CD8-positive, alpha-beta memory T cell (primary cell): ENCODE data around the gene SUSD6. TPM values are rescaled to one million over a fixed set of nuclear protein-coding genes. Genes with fewer than 3 reads are reported as not detected.

Experiments
- CTCF ChIA-PET: fragments of 350-600 bp; sonication (Branson Sonifier 250); formaldehyde crosslinking; loops from one replicate; lab custom pipeline; 2021; ENCODE audit warnings: antibody characterized with exemption; lab: Charles Lee
- POLR2A ChIA-PET: fragments of 350-600 bp; sonication (Branson Sonifier 250); formaldehyde crosslinking; loops from one replicate; lab custom pipeline; 2021; ENCODE audit warnings: antibody characterized with exemption; lab: Charles Lee
- DNase-seq, 5 donors: peaks; one replicate each; pipeline versions ENCODE4 v3.0.0 to v3.0.0-alpha.2; 2020 to 2022; ENCODE audit warnings: mixed read lengths in 1 of 5
- H3K27ac ChIP-seq: one replicate; pipeline ENCODE4 v1.7.0; 2013; ENCODE audit warnings: low read depth, mild to moderate bottlenecking, low read length, moderate library complexity
- H3K27me3 ChIP-seq: 2 replicates; pipeline ENCODE4 v1.7.0; 2013; ENCODE audit warnings: low read length, mild to moderate bottlenecking; ENCODE audit not compliant: insufficient read depth, poor library complexity, severe bottlenecking
- H3K36me3 ChIP-seq: 2 replicates; pipeline ENCODE4 v1.7.0; 2013; ENCODE audit warnings: mild to moderate bottlenecking, low read length, moderate library complexity; ENCODE audit not compliant: insufficient read depth
- H3K4me1 ChIP-seq: 2 replicates; pipeline ENCODE4 v1.7.0; 2013; ENCODE audit warnings: mild to moderate bottlenecking, low read length, moderate library complexity; ENCODE audit not compliant: insufficient read depth
- H3K4me3 ChIP-seq: 2 replicates; pipeline ENCODE4 v1.7.0; 2013; ENCODE audit warnings: mild to moderate bottlenecking, low read length
- H3K9me3 ChIP-seq: 2 replicates; pipeline ENCODE4 v1.7.0; 2013; ENCODE audit warnings: mild to moderate bottlenecking, low read length
- H3K27ac Mint-ChIP-seq, 8 donors: one replicate each; pipeline ENCODE4 v1.8.0; 2020 to 2021; ENCODE audit warnings: mixed read lengths in 8 of 8, mild to moderate bottlenecking in 6 of 8, inconsistent platforms in 3 of 8, moderate library complexity in 3 of 8
- H3K27me3 Mint-ChIP-seq, 2 donors: one replicate each; pipeline ENCODE4 v1.8.0; 2020 to 2021; ENCODE audit warnings: mixed read lengths in 2 of 2, mild to moderate bottlenecking in 1 of 2, moderate library complexity in 1 of 2
- H3K36me3 Mint-ChIP-seq, 3 donors: one replicate each; pipeline ENCODE4 v1.8.0; 2020 to 2021; ENCODE audit warnings: mixed read lengths in 3 of 3, inconsistent platforms in 1 of 3, mild to moderate bottlenecking in 1 of 3
- H3K4me1 Mint-ChIP-seq, 3 donors: one replicate each; pipeline ENCODE4 v1.8.0; 2020 to 2021; ENCODE audit warnings: mixed read lengths in 3 of 3, inconsistent platforms in 1 of 3, mild to moderate bottlenecking in 1 of 3
- H3K4me3 Mint-ChIP-seq, 7 donors: one replicate each; pipeline ENCODE4 v1.8.0; 2020 to 2021; ENCODE audit warnings: mixed read lengths in 7 of 7, mild to moderate bottlenecking in 6 of 7, moderate library complexity in 4 of 7, inconsistent platforms in 2 of 7
- H3K9me3 Mint-ChIP-seq, 5 donors: one replicate each; pipeline ENCODE4 v1.8.0; 2020 to 2022; ENCODE audit warnings: mixed read lengths in 5 of 5, mild to moderate bottlenecking in 3 of 5, moderate library complexity in 2 of 5, inconsistent platforms in 1 of 5
- polyA plus RNA-seq: library from polyadenylated mRNA; unstranded; fragments of 300-500 nt; fragmentation: Illumina TruSeq; gene quantifications from one replicate; pipeline ENCODE4 v1.2.3, GENCODE V29; 2021
- total RNA-seq, 2 experiments: library from RNA; stranded (reverse); gene quantifications; one replicate each; pipeline ENCODE4 v1.2.3, GENCODE V29; 2021

The SUSD6 gene
- total and polyA plus RNA-seq, 3 experiments from 2014 or later: 9.3 to 53.9 (median 51.4) TPM

GRCh38 chr14:69699748-69700303, 88.4 kb downstream of the SUSD6 start:
- Histone ChIP-seq H3K4me1 (peaks cover 42% of the 10 kb centered on the region), H3K27ac (no peak overlapping the region), H3K4me3 (no peak overlapping the region), H3K36me3 (peaks cover 9% of the 10 kb centered on the region), H3K9me3 (no peaks in the 10 kb centered on the region), H3K27me3 (no peaks in the 10 kb centered on the region)
- Mint-ChIP-seq H3K4me3 (no peak overlapping the region), H3K9me3 (no peaks in the 10 kb centered on the region), H3K27me3 (no peaks in the 10 kb centered on the region), H3K4me1 (peaks cover 71 to 90% (median 85%) of the 10 kb centered on the region in 3 donors), H3K36me3 (peaks cover 6 to 26% (median 6%) of the 10 kb centered on the region in 3 donors), H3K27ac (peak overlapping the region in 4 of 8 donors; percentile 14 to 77 (median 25))
- DNase-seq: no peak
- CTCF ChIA-PET: no interaction called here
- POLR2A ChIA-PET: no interaction called here

GRCh38 chr14:69700575-69700974, 89.2 kb downstream of the SUSD6 start:
- Mint-ChIP-seq H3K4me3 (no peak overlapping the region), H3K36me3 (peaks cover 6 to 32% (median 6%) of the 10 kb centered on the region in 3 donors), H3K4me1 (peaks cover 63 to 85% (median 77%) of the 10 kb centered on the region in 3 donors), H3K27me3 (no peaks in the 10 kb centered on the region), H3K27ac (peak overlapping the region in 4 of 8 donors; percentile 10 to 77 (median 51)), H3K9me3 (no peaks in the 10 kb centered on the region)
- ChIA-PET POLR2A (no interaction called here), CTCF (no interaction called here)
- no peak overlapping the region for H3K4me3 ChIP-seq
- peaks cover 35% of the 10 kb centered on the region for H3K4me1 ChIP-seq
- H3K27ac ChIP-seq: no peak overlapping the region
- H3K9me3 ChIP-seq: no peaks in the 10 kb centered on the region
- peaks cover 9% of the 10 kb centered on the region for H3K36me3 ChIP-seq
- DNase-seq: no peak
- H3K27me3 ChIP-seq: no peaks in the 10 kb centered on the region

- Mint-ChIP-seq H3K4me1 (peaks cover 57 to 83% (median 70%) of the 10 kb centered on the region in 3 donors), H3K9me3 (no peaks in the 10 kb centered on the region), H3K36me3 (peaks cover 6 to 39% (median 6%) of the 10 kb centered on the region in 3 donors), H3K4me3 (peak overlapping the region in 1 of 7 donors; percentile 76), H3K27ac (peak overlapping the region in 4 of 8 donors; percentile 21 to 55 (median 52)), H3K27me3 (no peaks in the 10 kb centered on the region)
- Histone ChIP-seq H3K27me3 (no peaks in the 10 kb centered on the region), H3K4me1 (peaks cover 28% of the 10 kb centered on the region), H3K36me3 (peaks cover 9% of the 10 kb centered on the region), H3K9me3 (no peaks in the 10 kb centered on the region), H3K27ac (peak overlapping the region; percentile 43), H3K4me3 (no peak overlapping the region)
- ChIA-PET POLR2A (no interaction called here), CTCF (interaction anchor here (1.4 kb wide), 1 partner anchor 127 kb away, joined by 5 read pairs; the partner anchor contains the start of gene CCDC177)
- DNase-seq: no peak
These were observed 89.9 kb downstream of the SUSD6 start for GRCh38 chr14:69701291-69701690.

GRCh38 chr14:69701857-69702256, 90.5 kb downstream of the SUSD6 start:
- Histone ChIP-seq H3K4me3 (no peak overlapping the region), H3K27ac (peak overlapping the region; percentile 49), H3K4me1 (peaks cover 22% of the 10 kb centered on the region), H3K9me3 (no peaks in the 10 kb centered on the region), H3K36me3 (peaks cover 14% of the 10 kb centered on the region), H3K27me3 (no peaks in the 10 kb centered on the region)
- H3K27ac Mint-ChIP-seq: peak overlapping the region in 1 of 8 donors; percentile 51
- H3K36me3 Mint-ChIP-seq: peaks cover 6 to 45% (median 7%) of the 10 kb centered on the region in 3 donors
- no peaks in the 10 kb centered on the region for H3K9me3 Mint-ChIP-seq
- ChIA-PET POLR2A (no interaction called here), CTCF (interaction anchor here (1.4 kb wide), 1 partner anchor 127 kb away, joined by 5 read pairs; the partner anchor contains the start of gene CCDC177)
- H3K4me1 Mint-ChIP-seq: peaks cover 52 to 77% (median 64%) of the 10 kb centered on the region in 3 donors
- H3K4me3 Mint-ChIP-seq: no peak overlapping the region
- no peaks in the 10 kb centered on the region for H3K27me3 Mint-ChIP-seq
- no peak for DNase-seq

GRCh38 chr14:69703047-69704039, 91.9 kb downstream of the SUSD6 start:
- Histone ChIP-seq H3K36me3 (peaks cover 17% of the 10 kb centered on the region), H3K27me3 (no peaks in the 10 kb centered on the region), H3K4me3 (no peak overlapping the region), H3K4me1 (peaks cover 15% of the 10 kb centered on the region), H3K27ac (peak overlapping the region; percentile 49), H3K9me3 (no peaks in the 10 kb centered on the region)
- H3K9me3 Mint-ChIP-seq: no peaks in the 10 kb centered on the region
- peaks cover 41 to 63% (median 50%) of the 10 kb centered on the region in 3 donors for H3K4me1 Mint-ChIP-seq
- no peaks in the 10 kb centered on the region for H3K27me3 Mint-ChIP-seq
- CTCF ChIA-PET: interaction anchor here (2.3 kb wide), 1 partner anchor 23 kb away, joined by 9 read pairs; no protein-coding TSS in a partner anchor
- DNase-seq: no peak
- POLR2A ChIA-PET: no interaction called here
- H3K4me3 Mint-ChIP-seq: peak overlapping the region in 2 of 7 donors; percentile 10 to 26
- H3K27ac Mint-ChIP-seq: peak overlapping the region in 7 of 8 donors; percentile 8 to 81 (median 63)
- peaks cover 6 to 57% (median 11%) of the 10 kb centered on the region in 3 donors for H3K36me3 Mint-ChIP-seq

- CTCF ChIA-PET: interaction anchor here (2.3 kb wide), 1 partner anchor 22 kb away, joined by 9 read pairs; no protein-coding TSS in a partner anchor
- Histone ChIP-seq H3K36me3 (peaks cover 19% of the 10 kb centered on the region), H3K4me3 (no peak overlapping the region), H3K9me3 (no peaks in the 10 kb centered on the region), H3K4me1 (peaks cover 15% of the 10 kb centered on the region), H3K27ac (no peak overlapping the region), H3K27me3 (no peaks in the 10 kb centered on the region)
- POLR2A ChIA-PET: no interaction called here
- H3K4me1 Mint-ChIP-seq: peaks cover 33 to 53% (median 40%) of the 10 kb centered on the region in 3 donors
- peak overlapping the region in 3 of 8 donors; percentile 5 to 58 (median 5) for H3K27ac Mint-ChIP-seq
- DNase-seq: no peak
- no peaks in the 10 kb centered on the region for H3K27me3 Mint-ChIP-seq
- no peak overlapping the region for H3K4me3 Mint-ChIP-seq
- peaks cover 6 to 65% (median 15%) of the 10 kb centered on the region in 3 donors for H3K36me3 Mint-ChIP-seq
- H3K9me3 Mint-ChIP-seq: no peaks in the 10 kb centered on the region
These were observed 92.9 kb downstream of the SUSD6 start for GRCh38 chr14:69704319-69704718.

GRCh38 chr14:69705706-69706105, 94.3 kb downstream of the SUSD6 start:
- no peak overlapping the region for H3K27ac ChIP-seq
- peaks cover 15% of the 10 kb centered on the region for H3K4me1 ChIP-seq
- Mint-ChIP-seq H3K4me3 (no peak overlapping the region), H3K9me3 (no peaks in the 10 kb centered on the region), H3K36me3 (peaks cover 6 to 79% (median 19%) of the 10 kb centered on the region in 3 donors), H3K27me3 (no peaks in the 10 kb centered on the region), H3K4me1 (peaks cover 30 to 42% (median 32%) of the 10 kb centered on the region in 3 donors), H3K27ac (peak overlapping the region in 6 of 8 donors; percentile 0 to 70 (median 36))
- ChIA-PET POLR2A (no interaction called here), CTCF (interaction anchor here (2.3 kb wide), 1 partner anchor 21 kb away, joined by 9 read pairs; no protein-coding TSS in a partner anchor)
- no peaks in the 10 kb centered on the region for H3K27me3 ChIP-seq
- no peak overlapping the region for H3K4me3 ChIP-seq
- no peaks in the 10 kb centered on the region for H3K9me3 ChIP-seq
- H3K36me3 ChIP-seq: peaks cover 31% of the 10 kb centered on the region
- DNase-seq: no peak
